ENCODE results near the gene PDS5A. TPM values are rescaled to one million over a fixed set of nuclear protein-coding genes. Genes with fewer than 3 reads are reported as not detected.

PDS5A gene
- total and polyA plus RNA-seq, 9 of the 15 experiments (the other 6 are each of a cell fraction or from before 2014, with no cell fraction given), result 16.4 to 85.4 (median 70.0) TPM

DNA sequence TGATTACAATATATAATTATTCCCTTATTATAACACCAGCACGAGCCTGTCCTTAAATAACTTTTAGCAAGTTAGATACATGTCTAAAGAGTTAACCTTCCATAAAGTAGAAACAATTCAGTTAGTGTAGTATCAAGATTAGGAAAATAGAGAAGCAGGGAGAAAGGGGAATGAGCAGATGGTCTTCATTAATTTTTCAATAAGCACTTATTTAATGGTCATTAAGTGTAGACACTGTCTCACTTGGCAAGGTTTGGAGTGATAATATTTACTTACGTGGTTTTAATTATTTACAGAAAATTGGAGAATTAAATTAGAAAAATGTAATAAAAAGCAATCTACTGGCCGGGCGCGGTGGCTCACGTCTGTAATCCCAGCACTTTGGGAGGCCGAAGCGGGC is 99.7 kb downstream of the PDS5A start:
- in situ Hi-C loops (cut with MboI), result no loop called here
- no peaks in the 10 kb centered on the region for H3K9me1 ChIP-seq (ENCODE audit: control insufficient read depth, insufficient read depth, low read length)
- peaks cover 76% of the 10 kb centered on the region for H3K36me3 ChIP-seq (ENCODE audit: control insufficient read depth, insufficient read depth, low read length)
- no peak overlapping the region for H3K4me3 ChIP-seq
- intact Hi-C loops (cut with micrococcal nuclease), result no loop called here
- TF ChIP-seq RBM17 (IDR thresholded peaks at IDR 0.05; ENCODE audit: borderline replicate concordance, low read depth, low read length) (no peak), ELF1 (tag; IDR thresholded peaks at IDR 0.05) (no peak), SMARCA4 (IDR thresholded peaks at IDR 0.05) (no peak), SNRNP70 (optimal IDR thresholded peaks at IDR 0.05; ENCODE audit: low read depth, low read length) (no peak), HCFC1 (IDR thresholded peaks at IDR 0.05; ENCODE audit: low read depth, low read length) (no peak)
- FAIRE-seq (no peak), DNase-seq (ENCODE audit: extremely low read depth in 1 of 4, low spot score in 3 of 4) (no peak), ATAC-seq (no peak)
- no peaks in the 10 kb centered on the region for H4K20me1 ChIP-seq (replicated peaks; ENCODE audit: control insufficient read depth, insufficient read depth, low read length)
- H3K9me3 ChIP-seq (replicated peaks; ENCODE audit: control insufficient read depth, insufficient read depth, low read depth, low read length), result no peaks in the 10 kb centered on the region
- H3K4me2 ChIP-seq (ENCODE audit: insufficient read depth, low read length), result no peak overlapping the region
- no peak overlapping the region for H3K27ac ChIP-seq (ENCODE audit: extremely low read depth, low read depth, low read length)
- CTCF ChIA-PET (ENCODE audit: low intra/inter-chr PET ratio), result no interaction called here
- POLR2A ChIA-PET, result no interaction called here
- 92% methylated on average over 8 of the region's 8 CpGs for WGBS (ENCODE audit: insufficient coverage, low coverage, missing lambda C conversion rate)
- no peak overlapping the region for H2AFZ ChIP-seq (ENCODE audit: low read depth, low read length)
- no peaks in the 10 kb centered on the region for H3K4me1 ChIP-seq (replicated peaks in 1 of 2; ENCODE audit: control insufficient read depth in 2 of 2, insufficient read depth in 2 of 2, low read length in 2 of 2)
- H3K79me2 ChIP-seq (ENCODE audit: control insufficient read depth, insufficient read depth, low read length), result no peaks in the 10 kb centered on the region
- H3K27me3 ChIP-seq (ENCODE audit: control insufficient read depth in 2 of 2, insufficient read depth in 2 of 2, low read length in 2 of 2), result no peaks in the 10 kb centered on the region
- BruUV-seq (replicated peaks), result no TSS peak
- H3K9ac ChIP-seq (ENCODE audit: insufficient read depth in 1 of 2, low read depth in 2 of 2, low read length in 2 of 2), result no peak overlapping the region

DNA sequence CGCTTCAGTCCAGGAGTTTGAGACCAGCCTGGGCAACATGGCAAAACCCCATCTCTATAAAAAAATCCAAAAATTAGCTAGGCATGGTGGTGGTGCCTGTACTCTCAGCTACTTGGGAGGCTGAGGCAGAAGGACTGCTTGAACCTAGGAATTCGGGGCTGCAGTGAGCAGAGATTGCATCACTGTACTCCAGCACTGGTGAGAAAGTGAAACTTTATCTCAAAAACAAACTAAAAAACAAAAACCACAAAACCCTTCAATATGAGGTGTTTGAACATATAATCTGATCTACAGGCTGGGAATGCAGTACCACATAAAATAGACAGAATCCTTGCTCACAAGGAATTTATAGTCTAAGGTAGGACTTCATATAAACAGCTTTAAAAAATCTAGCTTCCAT is 103.9 kb downstream of the PDS5A start:
- no TSS peak for BruUV-seq (replicated peaks)
- in situ Hi-C loops (cut with MboI), result no loop called here
- H4K20me1 ChIP-seq (replicated peaks; ENCODE audit: control insufficient read depth, insufficient read depth, low read length), result no peaks in the 10 kb centered on the region
- no peak overlapping the region for H3K9ac ChIP-seq (ENCODE audit: insufficient read depth in 1 of 2, low read depth in 2 of 2, low read length in 2 of 2)
- H3K36me3 ChIP-seq (ENCODE audit: control insufficient read depth, insufficient read depth, low read length), result peaks cover 85% of the 10 kb centered on the region
- H3K79me2 ChIP-seq (ENCODE audit: control insufficient read depth, insufficient read depth, low read length), result no peaks in the 10 kb centered on the region
- H3K9me3 ChIP-seq (replicated peaks; ENCODE audit: control insufficient read depth, insufficient read depth, low read depth, low read length), result no peaks in the 10 kb centered on the region
- WGBS (ENCODE audit: insufficient coverage, low coverage, missing lambda C conversion rate), result 79% methylated on average over 2 of the region's 2 CpGs
- POLR2A ChIA-PET, result interaction anchor here (0.6 to 1.3 kb wide), 3 partner anchors 10 to 461 kb away, joined by 3 to 4 read pairs (median 3); partner anchors contain the start of gene CHRNA9
- no peak overlapping the region for H2AFZ ChIP-seq (ENCODE audit: low read depth, low read length)
- H3K4me2 ChIP-seq (ENCODE audit: insufficient read depth, low read length), result no peak overlapping the region
- no peaks in the 10 kb centered on the region for H3K27me3 ChIP-seq (ENCODE audit: control insufficient read depth in 2 of 2, insufficient read depth in 2 of 2, low read length in 2 of 2)
- DNase-seq (ENCODE audit: extremely low read depth in 1 of 4, low spot score in 3 of 4) (no peak), FAIRE-seq (no peak), ATAC-seq (no peak)
- H3K4me3 ChIP-seq, result no peak overlapping the region
- intact Hi-C loops (cut with micrococcal nuclease), result no loop called here
- H3K27ac ChIP-seq (ENCODE audit: extremely low read depth, low read depth, low read length), result no peak overlapping the region
- no peaks in the 10 kb centered on the region for H3K9me1 ChIP-seq (ENCODE audit: control insufficient read depth, insufficient read depth, low read length)
- no peaks in the 10 kb centered on the region for H3K4me1 ChIP-seq (replicated peaks in 1 of 2; ENCODE audit: control insufficient read depth in 2 of 2, insufficient read depth in 2 of 2, low read length in 2 of 2)
- CTCF ChIA-PET (ENCODE audit: low intra/inter-chr PET ratio), result no interaction called here
- no peak for TF ChIP-seq RFX5 (IDR thresholded peaks at IDR 0.05; ENCODE audit: low read depth, low read length)
- TF ChIP-seq ZBTB17 (CRISPR knock-in tag; IDR thresholded peaks at IDR 0.05), result no peak
- TF ChIP-seq, protein P1, sequence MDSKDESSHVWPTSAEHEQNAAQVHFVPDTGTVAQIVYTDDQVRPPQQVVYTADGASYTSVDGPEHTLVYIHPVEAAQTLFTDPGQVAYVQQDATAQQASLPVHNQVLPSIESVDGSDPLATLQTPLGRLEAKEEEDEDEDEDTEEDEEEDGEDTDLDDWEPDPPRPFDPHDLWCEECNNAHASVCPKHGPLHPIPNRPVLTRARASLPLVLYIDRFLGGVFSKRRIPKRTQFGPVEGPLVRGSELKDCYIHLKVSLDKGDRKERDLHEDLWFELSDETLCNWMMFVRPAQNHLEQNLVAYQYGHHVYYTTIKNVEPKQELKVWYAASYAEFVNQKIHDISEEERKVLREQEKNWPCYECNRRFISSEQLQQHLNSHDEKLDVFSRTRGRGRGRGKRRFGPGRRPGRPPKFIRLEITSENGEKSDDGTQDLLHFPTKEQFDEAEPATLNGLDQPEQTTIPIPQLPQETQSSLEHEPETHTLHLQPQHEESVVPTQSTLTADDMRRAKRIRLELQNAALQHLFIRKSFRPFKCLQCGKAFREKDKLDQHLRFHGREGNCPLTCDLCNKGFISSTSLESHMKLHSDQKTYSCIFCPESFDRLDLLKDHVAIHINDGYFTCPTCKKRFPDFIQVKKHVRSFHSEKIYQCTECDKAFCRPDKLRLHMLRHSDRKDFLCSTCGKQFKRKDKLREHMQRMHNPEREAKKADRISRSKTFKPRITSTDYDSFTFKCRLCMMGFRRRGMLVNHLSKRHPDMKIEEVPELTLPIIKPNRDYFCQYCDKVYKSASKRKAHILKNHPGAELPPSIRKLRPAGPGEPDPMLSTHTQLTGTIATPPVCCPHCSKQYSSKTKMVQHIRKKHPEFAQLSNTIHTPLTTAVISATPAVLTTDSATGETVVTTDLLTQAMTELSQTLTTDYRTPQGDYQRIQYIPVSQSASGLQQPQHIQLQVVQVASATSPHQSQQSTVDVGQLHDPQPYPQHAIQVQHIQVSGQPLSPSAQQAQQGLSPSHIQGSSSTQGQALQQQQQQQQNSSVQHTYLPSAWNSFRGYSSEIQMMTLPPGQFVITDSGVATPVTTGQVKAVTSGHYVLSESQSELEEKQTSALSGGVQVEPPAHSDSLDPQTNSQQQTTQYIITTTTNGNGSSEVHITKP (IDR thresholded peaks at IDR 0.05; ENCODE audit: partially characterized antibody), result no peak
- no peak for TF ChIP-seq CEBPG (CRISPR knock-in tag; IDR thresholded peaks at IDR 0.05)
- peak; percentile 56 to 73 for TF ChIP-seq CEBPG (tag; conservative IDR thresholded peaks at IDR 0.05 in 1 of 2, IDR thresholded peaks at IDR 0.05 in 1 of 2)
- TF ChIP-seq CEBPB (tag; IDR thresholded peaks at IDR 0.05), result peak; percentile 30; the same call in 1 of the 2 replicates
- TF ChIP-seq, protein P2, sequence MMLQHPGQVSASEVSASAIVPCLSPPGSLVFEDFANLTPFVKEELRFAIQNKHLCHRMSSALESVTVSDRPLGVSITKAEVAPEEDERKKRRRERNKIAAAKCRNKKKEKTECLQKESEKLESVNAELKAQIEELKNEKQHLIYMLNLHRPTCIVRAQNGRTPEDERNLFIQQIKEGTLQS (IDR thresholded peaks at IDR 0.05), result peak; percentile 57
- TF ChIP-seq, protein P2 (CRISPR knock-in tag; conservative IDR thresholded peaks at IDR 0.05), result no peak
- TF ChIP-seq KAT8 (IDR thresholded peaks at IDR 0.05; ENCODE audit: low read depth), result no peak

Measured in K562 (cell line).